GM12878 (cell line): Measurements from ENCODE around the gene RHOBTB1. TPM values are rescaled to one million over a fixed set of nuclear protein-coding genes. Genes with fewer than 3 reads are reported as not detected.

Experiments used
- CBX3 ChIP-seq: fragments of 200-600 bp; sonication (generic); IDR thresholded peaks from 2 replicates; pipeline ENCODE4 v1.6.1; 2016; ENCODE audit warnings: low read depth, borderline replicate concordance
- CBX5 ChIP-seq: sonication (generic); IDR thresholded peaks from 2 replicates; pipeline ENCODE4 v1.6.1; 2016; ENCODE audit warnings: low read depth, moderate library complexity, mild to moderate bottlenecking, inconsistent platforms
- IRF4 ChIP-seq: IDR thresholded peaks from 2 replicates; pipeline ENCODE4 v1.6.1; 2011; ENCODE audit warnings: low read depth, low read length
- NBN ChIP-seq: fragments of 450-650 bp; IDR thresholded peaks from 2 replicates; pipeline ENCODE4 v1.6.1; 2016
- NR2F1 ChIP-seq: fragments of 450-650 bp; conservative IDR thresholded peaks from 2 replicates; pipeline ENCODE4 v1.6.1; 2017; ENCODE audit warnings: mild to moderate bottlenecking
- SMAD5 ChIP-seq: IDR thresholded peaks from 2 replicates; pipeline ENCODE4 v1.6.1; 2016; ENCODE audit warnings: antibody characterized with exemption, low read depth
- TCF7 ChIP-seq: IDR thresholded peaks from 2 replicates; pipeline ENCODE4 v1.6.1; 2014; ENCODE audit warnings: antibody characterized with exemption, borderline replicate concordance
- ZBED1 ChIP-seq: IDR thresholded peaks from 2 replicates; pipeline ENCODE4 v1.6.1; 2016; ENCODE audit warnings: borderline replicate concordance
- polyA plus RNA-seq, 11 experiments: library from polyadenylated mRNA; depleted of rRNA in 4 of 11; unstranded in 6 of 11; stranded (reverse) in 5 of 11; fragments of >200 nt; fragmentation: Nextera tagmentation in 4 of 11; fragmentation: Illumina TruSeq in 1 of 11; extraction: Ambion mirVana in 4 of 11; extraction: Trizol in 1 of 11; gene quantifications; 1 replicate in 1 of 11; 2 replicates in 10 of 11; pipeline versions ENCODE4 v1.2.1 to v1.2.3, GENCODE V29; 2011 to 2016; ENCODE audit warnings: inconsistent platforms in 2 of 11, missing spikeins in 2 of 11, low read depth in 1 of 11
- total RNA-seq, 4 experiments: library from RNA; depleted of rRNA in 3 of 4; stranded (reverse); fragments of >200 nt in 3 of 4; fragmentation: Illumina TruSeq in 1 of 4; extraction: Trizol in 1 of 4; gene quantifications; 2 replicates each; pipeline versions ENCODE4 v1.2.1 to v1.2.3, GENCODE V29; 2013 to 2021
- TF ChIP-seq, protein P1 (sequence below): fragments of 450-650 bp; IDR thresholded peaks from 2 replicates; pipeline ENCODE4 v1.6.1; 2017; ENCODE audit warnings: mild to moderate bottlenecking
- TF ChIP-seq, protein P2 (sequence below): fragments of 450-650 bp; IDR thresholded peaks from 2 replicates; pipeline ENCODE4 v1.6.1; 2017; ENCODE audit warnings: antibody characterized with exemption, mild to moderate bottlenecking, moderate library complexity
- TF ChIP-seq, protein P3 (sequence below): fragments of 450-650 bp; IDR thresholded peaks from 2 replicates; pipeline ENCODE4 v1.6.1; 2017; ENCODE audit warnings: mild to moderate bottlenecking, moderate library complexity
- TF ChIP-seq, protein P4 (sequence below): fragments of 450-650 bp; formaldehyde crosslinking; IDR thresholded peaks from 2 replicates; pipeline ENCODE4 v1.4.0; 2020; ENCODE audit warnings: mild to moderate bottlenecking, moderate library complexity

The RHOBTB1 gene
- total and polyA plus RNA-seq, 10 of the 15 experiments (the other 5 are each of a cell fraction or from before 2014, with no cell fraction given): not detected

DNA sequence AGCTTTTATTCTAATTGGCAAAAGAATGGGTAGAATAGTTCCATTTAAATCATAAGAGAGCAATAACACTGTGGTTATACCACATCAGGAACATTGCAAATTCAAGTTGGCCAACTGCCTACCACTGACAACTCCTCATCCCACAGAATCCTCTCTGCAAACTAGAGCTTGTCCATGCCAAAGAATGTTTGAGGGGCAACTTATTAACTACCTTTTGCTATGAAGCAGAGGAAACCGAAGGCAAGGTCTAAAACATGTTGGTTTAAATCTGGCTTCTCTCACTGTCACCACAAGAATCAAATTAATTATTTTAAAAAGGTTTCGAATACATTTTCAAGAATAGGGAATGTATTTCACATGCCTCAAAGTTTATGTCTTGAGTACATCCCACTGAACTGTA is 36.0 kb downstream of the RHOBTB1 start (continued):
- TF ChIP-seq, protein P1, sequence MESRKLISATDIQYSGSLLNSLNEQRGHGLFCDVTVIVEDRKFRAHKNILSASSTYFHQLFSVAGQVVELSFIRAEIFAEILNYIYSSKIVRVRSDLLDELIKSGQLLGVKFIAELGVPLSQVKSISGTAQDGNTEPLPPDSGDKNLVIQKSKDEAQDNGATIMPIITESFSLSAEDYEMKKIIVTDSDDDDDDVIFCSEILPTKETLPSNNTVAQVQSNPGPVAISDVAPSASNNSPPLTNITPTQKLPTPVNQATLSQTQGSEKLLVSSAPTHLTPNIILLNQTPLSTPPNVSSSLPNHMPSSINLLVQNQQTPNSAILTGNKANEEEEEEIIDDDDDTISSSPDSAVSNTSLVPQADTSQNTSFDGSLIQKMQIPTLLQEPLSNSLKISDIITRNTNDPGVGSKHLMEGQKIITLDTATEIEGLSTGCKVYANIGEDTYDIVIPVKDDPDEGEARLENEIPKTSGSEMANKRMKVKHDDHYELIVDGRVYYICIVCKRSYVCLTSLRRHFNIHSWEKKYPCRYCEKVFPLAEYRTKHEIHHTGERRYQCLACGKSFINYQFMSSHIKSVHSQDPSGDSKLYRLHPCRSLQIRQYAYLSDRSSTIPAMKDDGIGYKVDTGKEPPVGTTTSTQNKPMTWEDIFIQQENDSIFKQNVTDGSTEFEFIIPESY: no peak
- no peak for TF ChIP-seq CBX3
- TF ChIP-seq NR2F1: no peak
- no peak for TF ChIP-seq TCF7
- TF ChIP-seq ZBED1: no peak
- TF ChIP-seq IRF4: no peak
- no peak for TF ChIP-seq NBN
- no peak for TF ChIP-seq CBX5
- TF ChIP-seq, protein P2, sequence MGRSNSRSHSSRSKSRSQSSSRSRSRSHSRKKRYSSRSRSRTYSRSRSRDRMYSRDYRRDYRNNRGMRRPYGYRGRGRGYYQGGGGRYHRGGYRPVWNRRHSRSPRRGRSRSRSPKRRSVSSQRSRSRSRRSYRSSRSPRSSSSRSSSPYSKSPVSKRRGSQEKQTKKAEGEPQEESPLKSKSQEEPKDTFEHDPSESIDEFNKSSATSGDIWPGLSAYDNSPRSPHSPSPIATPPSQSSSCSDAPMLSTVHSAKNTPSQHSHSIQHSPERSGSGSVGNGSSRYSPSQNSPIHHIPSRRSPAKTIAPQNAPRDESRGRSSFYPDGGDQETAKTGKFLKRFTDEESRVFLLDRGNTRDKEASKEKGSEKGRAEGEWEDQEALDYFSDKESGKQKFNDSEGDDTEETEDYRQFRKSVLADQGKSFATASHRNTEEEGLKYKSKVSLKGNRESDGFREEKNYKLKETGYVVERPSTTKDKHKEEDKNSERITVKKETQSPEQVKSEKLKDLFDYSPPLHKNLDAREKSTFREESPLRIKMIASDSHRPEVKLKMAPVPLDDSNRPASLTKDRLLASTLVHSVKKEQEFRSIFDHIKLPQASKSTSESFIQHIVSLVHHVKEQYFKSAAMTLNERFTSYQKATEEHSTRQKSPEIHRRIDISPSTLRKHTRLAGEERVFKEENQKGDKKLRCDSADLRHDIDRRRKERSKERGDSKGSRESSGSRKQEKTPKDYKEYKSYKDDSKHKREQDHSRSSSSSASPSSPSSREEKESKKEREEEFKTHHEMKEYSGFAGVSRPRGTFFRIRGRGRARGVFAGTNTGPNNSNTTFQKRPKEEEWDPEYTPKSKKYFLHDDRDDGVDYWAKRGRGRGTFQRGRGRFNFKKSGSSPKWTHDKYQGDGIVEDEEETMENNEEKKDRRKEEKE: no peak
- TF ChIP-seq, protein P3, sequence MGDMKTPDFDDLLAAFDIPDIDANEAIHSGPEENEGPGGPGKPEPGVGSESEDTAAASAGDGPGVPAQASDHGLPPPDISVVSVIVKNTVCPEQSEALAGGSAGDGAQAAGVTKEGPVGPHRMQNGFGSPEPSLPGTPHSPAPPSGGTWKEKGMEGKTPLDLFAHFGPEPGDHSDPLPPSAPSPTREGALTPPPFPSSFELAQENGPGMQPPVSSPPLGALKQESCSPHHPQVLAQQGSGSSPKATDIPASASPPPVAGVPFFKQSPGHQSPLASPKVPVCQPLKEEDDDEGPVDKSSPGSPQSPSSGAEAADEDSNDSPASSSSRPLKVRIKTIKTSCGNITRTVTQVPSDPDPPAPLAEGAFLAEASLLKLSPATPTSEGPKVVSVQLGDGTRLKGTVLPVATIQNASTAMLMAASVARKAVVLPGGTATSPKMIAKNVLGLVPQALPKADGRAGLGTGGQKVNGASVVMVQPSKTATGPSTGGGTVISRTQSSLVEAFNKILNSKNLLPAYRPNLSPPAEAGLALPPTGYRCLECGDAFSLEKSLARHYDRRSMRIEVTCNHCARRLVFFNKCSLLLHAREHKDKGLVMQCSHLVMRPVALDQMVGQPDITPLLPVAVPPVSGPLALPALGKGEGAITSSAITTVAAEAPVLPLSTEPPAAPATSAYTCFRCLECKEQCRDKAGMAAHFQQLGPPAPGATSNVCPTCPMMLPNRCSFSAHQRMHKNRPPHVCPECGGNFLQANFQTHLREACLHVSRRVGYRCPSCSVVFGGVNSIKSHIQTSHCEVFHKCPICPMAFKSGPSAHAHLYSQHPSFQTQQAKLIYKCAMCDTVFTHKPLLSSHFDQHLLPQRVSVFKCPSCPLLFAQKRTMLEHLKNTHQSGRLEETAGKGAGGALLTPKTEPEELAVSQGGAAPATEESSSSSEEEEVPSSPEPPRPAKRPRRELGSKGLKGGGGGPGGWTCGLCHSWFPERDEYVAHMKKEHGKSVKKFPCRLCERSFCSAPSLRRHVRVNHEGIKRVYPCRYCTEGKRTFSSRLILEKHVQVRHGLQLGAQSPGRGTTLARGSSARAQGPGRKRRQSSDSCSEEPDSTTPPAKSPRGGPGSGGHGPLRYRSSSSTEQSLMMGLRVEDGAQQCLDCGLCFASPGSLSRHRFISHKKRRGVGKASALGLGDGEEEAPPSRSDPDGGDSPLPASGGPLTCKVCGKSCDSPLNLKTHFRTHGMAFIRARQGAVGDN: no peak
- TF ChIP-seq, protein P4, sequence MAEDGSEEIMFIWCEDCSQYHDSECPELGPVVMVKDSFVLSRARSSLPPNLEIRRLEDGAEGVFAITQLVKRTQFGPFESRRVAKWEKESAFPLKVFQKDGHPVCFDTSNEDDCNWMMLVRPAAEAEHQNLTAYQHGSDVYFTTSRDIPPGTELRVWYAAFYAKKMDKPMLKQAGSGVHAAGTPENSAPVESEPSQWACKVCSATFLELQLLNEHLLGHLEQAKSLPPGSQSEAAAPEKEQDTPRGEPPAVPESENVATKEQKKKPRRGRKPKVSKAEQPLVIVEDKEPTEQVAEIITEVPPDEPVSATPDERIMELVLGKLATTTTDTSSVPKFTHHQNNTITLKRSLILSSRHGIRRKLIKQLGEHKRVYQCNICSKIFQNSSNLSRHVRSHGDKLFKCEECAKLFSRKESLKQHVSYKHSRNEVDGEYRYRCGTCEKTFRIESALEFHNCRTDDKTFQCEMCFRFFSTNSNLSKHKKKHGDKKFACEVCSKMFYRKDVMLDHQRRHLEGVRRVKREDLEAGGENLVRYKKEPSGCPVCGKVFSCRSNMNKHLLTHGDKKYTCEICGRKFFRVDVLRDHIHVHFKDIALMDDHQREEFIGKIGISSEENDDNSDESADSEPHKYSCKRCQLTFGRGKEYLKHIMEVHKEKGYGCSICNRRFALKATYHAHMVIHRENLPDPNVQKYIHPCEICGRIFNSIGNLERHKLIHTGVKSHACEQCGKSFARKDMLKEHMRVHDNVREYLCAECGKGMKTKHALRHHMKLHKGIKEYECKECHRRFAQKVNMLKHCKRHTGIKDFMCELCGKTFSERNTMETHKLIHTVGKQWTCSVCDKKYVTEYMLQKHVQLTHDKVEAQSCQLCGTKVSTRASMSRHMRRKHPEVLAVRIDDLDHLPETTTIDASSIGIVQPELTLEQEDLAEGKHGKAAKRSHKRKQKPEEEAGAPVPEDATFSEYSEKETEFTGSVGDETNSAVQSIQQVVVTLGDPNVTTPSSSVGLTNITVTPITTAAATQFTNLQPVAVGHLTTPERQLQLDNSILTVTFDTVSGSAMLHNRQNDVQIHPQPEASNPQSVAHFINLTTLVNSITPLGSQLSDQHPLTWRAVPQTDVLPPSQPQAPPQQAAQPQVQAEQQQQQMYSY (CRISPR knock-in tag): no peak
- no peak for TF ChIP-seq SMAD5
